ENCODE data around the gene DDX27. TPM values are rescaled to one million over a fixed set of nuclear protein-coding genes. Genes with fewer than 3 reads are reported as not detected.

Gene DDX27
- total and polyA plus RNA-seq, 2 of the 13 experiments (the other 11 are each of a cell fraction or from before 2014, with no cell fraction given), result 42.6 to 72.8 TPM

DNA sequence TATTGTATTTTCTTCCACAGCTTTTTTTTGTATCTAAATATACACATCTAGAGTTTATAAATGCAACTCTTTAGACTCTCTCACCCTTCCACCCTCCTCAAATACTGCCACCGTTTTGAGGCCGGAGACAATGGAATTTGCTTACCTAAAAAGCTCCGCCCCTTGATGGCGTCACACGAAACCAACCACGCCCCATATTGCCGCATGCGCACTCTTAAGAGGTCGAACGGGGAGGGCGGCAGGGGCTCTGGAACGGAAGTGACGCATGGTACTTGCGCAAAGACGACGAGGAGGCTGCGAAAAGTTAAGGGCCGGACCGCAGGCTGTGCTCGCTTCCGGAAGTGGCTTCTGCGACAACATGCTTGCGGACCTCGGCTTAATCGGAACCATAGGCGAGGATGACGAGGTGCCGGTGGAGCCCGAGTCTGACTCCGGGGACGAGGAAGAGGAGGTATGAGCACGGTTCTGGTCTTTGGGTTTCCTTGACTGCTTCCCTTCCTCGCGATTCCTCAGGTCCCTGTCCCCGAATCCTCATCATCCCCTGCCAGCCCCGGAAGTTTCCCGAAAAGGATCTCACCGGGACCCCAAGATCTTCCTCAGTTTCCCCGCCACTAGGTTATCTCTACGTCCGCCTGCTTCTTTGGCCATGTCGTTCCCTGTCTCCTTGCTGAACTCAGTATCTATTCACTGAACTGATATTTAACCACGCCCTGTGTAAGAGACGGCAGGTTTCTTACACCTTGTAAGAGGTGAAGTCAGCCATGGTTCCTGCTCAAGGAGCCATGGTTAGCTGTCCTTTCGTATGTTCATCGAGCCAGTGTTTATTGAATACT, at the start of gene DDX27 (continued):
- TF ChIP-seq, protein P1, sequence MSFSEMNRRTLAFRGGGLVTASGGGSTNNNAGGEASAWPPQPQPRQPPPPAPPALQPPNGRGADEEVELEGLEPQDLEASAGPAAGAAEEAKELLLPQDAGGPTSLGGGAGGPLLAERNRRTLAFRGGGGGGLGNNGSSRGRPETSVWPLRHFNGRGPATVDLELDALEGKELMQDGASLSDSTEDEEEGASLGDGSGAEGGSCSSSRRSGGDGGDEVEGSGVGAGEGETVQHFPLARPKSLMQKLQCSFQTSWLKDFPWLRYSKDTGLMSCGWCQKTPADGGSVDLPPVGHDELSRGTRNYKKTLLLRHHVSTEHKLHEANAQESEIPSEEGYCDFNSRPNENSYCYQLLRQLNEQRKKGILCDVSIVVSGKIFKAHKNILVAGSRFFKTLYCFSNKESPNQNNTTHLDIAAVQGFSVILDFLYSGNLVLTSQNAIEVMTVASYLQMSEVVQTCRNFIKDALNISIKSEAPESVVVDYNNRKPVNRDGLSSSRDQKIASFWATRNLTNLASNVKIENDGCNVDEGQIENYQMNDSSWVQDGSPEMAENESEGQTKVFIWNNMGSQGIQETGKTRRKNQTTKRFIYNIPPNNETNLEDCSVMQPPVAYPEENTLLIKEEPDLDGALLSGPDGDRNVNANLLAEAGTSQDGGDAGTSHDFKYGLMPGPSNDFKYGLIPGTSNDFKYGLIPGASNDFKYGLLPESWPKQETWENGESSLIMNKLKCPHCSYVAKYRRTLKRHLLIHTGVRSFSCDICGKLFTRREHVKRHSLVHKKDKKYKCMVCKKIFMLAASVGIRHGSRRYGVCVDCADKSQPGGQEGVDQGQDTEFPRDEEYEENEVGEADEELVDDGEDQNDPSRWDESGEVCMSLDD (CRISPR knock-in tag; IDR thresholded peaks at IDR 0.05; ENCODE audit: borderline replicate concordance), result no peak
- TF ChIP-seq, protein P2, sequence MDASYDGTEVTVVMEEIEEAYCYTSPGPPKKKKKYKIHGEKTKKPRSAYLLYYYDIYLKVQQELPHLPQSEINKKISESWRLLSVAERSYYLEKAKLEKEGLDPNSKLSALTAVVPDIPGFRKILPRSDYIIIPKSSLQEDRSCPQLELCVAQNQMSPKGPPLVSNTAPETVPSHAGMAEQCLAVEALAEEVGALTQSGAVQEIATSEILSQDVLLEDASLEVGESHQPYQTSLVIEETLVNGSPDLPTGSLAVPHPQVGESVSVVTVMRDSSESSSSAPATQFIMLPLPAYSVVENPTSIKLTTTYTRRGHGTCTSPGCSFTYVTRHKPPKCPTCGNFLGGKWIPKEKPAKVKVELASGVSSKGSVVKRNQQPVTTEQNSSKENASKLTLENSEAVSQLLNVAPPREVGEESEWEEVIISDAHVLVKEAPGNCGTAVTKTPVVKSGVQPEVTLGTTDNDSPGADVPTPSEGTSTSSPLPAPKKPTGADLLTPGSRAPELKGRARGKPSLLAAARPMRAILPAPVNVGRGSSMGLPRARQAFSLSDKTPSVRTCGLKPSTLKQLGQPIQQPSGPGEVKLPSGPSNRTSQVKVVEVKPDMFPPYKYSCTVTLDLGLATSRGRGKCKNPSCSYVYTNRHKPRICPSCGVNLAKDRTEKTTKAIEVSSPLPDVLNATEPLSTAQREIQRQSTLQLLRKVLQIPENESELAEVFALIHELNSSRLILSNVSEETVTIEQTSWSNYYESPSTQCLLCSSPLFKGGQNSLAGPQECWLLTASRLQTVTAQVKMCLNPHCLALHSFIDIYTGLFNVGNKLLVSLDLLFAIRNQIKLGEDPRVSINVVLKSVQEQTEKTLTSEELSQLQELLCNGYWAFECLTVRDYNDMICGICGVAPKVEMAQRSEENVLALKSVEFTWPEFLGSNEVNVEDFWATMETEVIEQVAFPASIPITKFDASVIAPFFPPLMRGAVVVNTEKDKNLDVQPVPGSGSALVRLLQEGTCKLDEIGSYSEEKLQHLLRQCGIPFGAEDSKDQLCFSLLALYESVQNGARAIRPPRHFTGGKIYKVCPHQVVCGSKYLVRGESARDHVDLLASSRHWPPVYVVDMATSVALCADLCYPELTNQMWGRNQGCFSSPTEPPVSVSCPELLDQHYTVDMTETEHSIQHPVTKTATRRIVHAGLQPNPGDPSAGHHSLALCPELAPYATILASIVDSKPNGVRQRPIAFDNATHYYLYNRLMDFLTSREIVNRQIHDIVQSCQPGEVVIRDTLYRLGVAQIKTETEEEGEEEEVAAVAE (CRISPR knock-in tag; IDR thresholded peaks at IDR 0.05; ENCODE audit: borderline replicate concordance), result peak; percentile 65; the same call in 1 of the 2 replicates
- TF ChIP-seq RCOR2 (CRISPR knock-in tag; IDR thresholded peaks at IDR 0.05), result no peak; the same call in 1 of the 2 replicates
- TF ChIP-seq FOSL1 (CRISPR knock-in tag; IDR thresholded peaks at IDR 0.05; ENCODE audit: borderline replicate concordance), result no peak
- TF ChIP-seq KMT2B (CRISPR knock-in tag; IDR thresholded peaks at IDR 0.05), result peak; percentile 96
- no peak for TF ChIP-seq HOXA9 (CRISPR knock-in tag; IDR thresholded peaks at IDR 0.05; ENCODE audit: borderline replicate concordance)
- TF ChIP-seq ZNF556 (CRISPR knock-in tag; IDR thresholded peaks at IDR 0.05; ENCODE audit: borderline replicate concordance), result peak; percentile 90; the same call in 1 of the 2 replicates
- TF ChIP-seq IRX3 (CRISPR knock-in tag; IDR thresholded peaks at IDR 0.05; ENCODE audit: borderline replicate concordance, low read depth), result peak; percentile 27; the same call in 1 of the 2 replicates
- TF ChIP-seq ZNF333 (CRISPR knock-in tag; IDR thresholded peaks at IDR 0.05; ENCODE audit: borderline replicate concordance), result peak; percentile 26; the same call in 1 of the 2 replicates
- TF ChIP-seq, protein P3, sequence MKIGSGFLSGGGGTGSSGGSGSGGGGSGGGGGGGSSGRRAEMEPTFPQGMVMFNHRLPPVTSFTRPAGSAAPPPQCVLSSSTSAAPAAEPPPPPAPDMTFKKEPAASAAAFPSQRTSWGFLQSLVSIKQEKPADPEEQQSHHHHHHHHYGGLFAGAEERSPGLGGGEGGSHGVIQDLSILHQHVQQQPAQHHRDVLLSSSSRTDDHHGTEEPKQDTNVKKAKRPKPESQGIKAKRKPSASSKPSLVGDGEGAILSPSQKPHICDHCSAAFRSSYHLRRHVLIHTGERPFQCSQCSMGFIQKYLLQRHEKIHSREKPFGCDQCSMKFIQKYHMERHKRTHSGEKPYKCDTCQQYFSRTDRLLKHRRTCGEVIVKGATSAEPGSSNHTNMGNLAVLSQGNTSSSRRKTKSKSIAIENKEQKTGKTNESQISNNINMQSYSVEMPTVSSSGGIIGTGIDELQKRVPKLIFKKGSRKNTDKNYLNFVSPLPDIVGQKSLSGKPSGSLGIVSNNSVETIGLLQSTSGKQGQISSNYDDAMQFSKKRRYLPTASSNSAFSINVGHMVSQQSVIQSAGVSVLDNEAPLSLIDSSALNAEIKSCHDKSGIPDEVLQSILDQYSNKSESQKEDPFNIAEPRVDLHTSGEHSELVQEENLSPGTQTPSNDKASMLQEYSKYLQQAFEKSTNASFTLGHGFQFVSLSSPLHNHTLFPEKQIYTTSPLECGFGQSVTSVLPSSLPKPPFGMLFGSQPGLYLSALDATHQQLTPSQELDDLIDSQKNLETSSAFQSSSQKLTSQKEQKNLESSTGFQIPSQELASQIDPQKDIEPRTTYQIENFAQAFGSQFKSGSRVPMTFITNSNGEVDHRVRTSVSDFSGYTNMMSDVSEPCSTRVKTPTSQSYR (CRISPR knock-in tag; IDR thresholded peaks at IDR 0.05; ENCODE audit: borderline replicate concordance), result no peak; the same call in none of the 2 replicates
- TF ChIP-seq, protein P4, sequence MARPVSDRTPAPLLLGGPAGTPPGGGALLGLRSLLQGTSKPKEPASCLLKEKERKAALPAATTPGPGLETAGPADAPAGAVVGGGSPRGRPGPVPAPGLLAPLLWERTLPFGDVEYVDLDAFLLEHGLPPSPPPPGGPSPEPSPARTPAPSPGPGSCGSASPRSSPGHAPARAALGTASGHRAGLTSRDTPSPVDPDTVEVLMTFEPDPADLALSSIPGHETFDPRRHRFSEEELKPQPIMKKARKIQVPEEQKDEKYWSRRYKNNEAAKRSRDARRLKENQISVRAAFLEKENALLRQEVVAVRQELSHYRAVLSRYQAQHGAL (CRISPR knock-in tag; IDR thresholded peaks at IDR 0.05; ENCODE audit: not compliant biosample characterization), result peak; percentile 48
- no peak; the same call in 1 of the 2 replicates for TF ChIP-seq BORCS8-MEF2B (CRISPR knock-in tag; IDR thresholded peaks at IDR 0.05)
- TF ChIP-seq KAT2B (IDR thresholded peaks at IDR 0.05; ENCODE audit: borderline replicate concordance, low read depth, low read length), result no peak
- TF ChIP-seq ZNF460 (CRISPR knock-in tag; IDR thresholded peaks at IDR 0.05; ENCODE audit: borderline replicate concordance), result no peak
- peak; percentile 99 for TF ChIP-seq HOXA3 (CRISPR knock-in tag; IDR thresholded peaks at IDR 0.05)
- peak; percentile 84; the same call in 1 of the 2 replicates for TF ChIP-seq SSRP1 (CRISPR knock-in tag; IDR thresholded peaks at IDR 0.05)
- peak; percentile 88 for TF ChIP-seq ZNF839 (CRISPR knock-in tag; IDR thresholded peaks at IDR 0.05; ENCODE audit: borderline replicate concordance)
